ENCODE data around the gene AOC1.
"Not testable (repeated sequence)": the region's sequence is repeated elsewhere in the genome, so short reads cannot be mapped to it uniquely, and the experiment has no call there.

Gene AOC1

DNA sequence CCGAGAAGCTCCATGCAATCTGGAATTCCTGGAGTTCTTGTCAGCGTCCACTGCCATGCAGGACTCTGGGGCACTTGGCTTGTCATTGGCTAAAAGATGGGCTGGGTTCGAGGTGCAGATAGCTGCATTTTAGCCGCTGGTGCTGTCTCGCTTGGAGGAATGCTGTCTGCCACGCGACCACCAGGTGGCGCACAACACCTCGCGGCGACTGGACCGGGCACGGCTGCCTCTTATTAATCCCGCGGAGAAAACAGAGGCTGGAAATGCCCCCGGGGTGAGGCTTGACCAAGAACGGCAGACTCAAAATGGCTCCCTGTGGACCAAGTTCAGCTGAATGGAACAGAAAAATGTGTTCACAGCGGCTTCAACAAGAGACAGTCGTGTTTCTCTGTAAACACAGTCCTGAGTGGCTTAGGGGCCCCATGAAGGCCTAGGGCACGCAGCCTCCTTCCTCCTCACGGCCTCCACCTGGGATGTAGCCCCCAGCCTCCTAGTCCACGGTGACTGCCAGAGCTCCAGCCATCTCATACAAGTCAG lies 46.2 kb downstream of the AOC1 start:
- DNase-seq, result peak; percentile 77

- DNase-seq, result no peak
These were observed 48.4 kb downstream of the AOC1 start for GRCh38 chr7:150900675-150901074.

DNA sequence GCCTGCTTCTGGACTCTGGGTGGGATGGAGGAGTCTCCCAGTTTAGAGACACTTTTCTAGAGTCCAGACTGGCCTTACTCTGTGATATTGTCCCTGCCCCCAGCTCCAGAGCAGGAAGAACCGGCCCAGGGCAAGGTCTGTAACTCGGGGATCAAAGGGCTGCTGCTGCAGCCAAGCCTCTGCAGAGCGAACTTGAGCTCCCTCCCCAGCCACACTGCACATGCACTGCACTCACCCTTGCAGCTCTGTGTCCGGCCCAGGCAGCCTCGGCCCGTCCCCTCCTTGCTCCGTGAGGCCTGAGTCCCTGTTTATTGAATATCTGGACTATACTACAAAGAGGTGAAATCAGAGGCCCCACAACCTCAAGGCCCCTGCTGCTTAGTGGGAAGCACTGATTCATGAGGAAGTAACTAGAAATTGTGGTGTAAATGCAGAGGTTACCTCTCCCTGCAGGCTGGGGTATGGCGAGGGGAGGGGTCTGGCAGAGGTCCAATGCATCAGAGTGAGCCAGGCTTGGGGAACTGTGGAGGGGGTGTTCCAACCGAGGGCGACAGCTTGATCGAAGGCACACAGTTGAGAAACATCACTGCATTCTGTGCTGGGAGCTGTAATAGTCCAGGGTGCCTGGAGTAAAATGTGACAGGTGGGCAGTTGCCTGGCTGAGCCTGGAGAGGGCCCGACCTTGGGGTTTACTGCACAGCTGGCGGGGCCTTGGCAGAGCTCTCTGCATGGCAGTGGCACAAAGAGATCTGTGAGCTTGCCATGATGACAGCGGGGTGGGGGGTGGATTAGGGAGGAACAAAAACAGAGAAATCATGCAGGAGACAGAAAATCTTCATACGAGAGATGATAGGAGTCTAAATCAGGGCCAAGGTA lies 49.1 kb downstream of the AOC1 start:
- no peak for DNase-seq

DNA sequence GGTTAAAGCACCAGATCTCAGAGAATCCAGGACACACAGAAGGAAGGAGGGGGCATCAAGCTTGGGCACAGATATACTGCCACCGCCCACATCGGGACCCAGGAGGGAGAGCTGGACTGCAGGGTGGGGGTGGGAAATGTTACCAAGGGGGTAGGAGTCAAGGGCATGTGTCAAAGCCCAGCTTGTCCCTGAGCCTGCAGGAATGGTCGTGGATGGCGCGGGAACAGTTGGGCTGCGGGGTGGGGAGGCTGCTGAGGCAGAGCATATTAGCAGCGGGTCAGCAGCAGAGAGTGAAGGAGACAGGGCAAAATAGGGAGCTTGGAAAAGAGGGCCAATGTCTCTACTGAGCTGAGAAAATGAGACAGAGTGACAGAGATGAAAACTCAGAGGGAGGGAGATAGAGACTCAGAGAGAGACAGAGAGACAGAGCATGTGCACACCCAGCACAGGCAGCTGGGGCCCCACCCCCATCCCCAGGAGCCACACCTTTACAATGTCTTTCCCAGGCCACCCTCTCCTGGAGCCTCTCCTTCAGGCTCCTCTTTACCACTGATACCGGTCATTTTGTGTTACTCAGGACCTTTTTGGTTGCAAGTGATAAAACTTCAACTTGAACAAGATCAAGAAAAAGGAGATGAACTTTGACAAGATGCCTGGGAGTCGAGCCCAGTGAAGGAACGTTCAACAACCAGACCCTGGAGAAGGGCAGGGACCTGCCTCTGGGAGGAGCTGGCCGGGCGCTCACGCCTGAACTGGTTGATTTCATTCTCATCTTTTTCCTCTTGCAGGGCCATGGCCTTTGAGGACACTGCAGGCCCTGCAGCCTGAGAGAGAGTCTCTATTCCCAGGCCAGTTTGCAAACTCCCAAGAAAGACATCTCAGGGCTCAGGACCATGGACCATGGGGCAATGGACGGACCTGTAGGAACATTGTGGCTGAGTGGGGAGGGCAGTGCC lies 50.0 kb downstream of the AOC1 start:
- DNase-seq, result no peak

DNA sequence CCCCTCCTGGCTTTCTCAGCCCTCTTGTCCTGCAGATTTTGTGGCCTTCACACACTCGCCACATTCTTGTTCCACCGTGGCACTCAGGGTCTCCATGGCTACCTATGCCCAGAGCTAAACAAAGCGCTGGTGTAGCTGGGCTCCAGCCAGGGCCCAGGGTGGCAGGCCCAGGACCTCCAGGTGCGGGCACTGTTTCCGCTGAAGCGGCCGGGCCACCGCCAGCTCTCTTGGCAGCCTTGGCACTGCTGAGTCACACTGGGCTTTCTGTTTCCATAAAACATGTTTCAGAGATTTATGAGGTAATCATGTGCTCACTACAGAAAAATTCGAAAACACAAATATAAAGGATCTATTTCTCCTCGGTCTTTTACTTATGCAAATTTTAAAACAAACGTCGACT lies 51.3 kb downstream of the AOC1 start:
- DNase-seq, result no peak

- DNase-seq, result no peak
These were observed 51.9 kb downstream of the AOC1 start for GRCh38 chr7:150904011-150904909.

GRCh38 chr7:150908173-150908572 lies 55.9 kb downstream of the AOC1 start:
- DNase-seq, result no peak

DNA sequence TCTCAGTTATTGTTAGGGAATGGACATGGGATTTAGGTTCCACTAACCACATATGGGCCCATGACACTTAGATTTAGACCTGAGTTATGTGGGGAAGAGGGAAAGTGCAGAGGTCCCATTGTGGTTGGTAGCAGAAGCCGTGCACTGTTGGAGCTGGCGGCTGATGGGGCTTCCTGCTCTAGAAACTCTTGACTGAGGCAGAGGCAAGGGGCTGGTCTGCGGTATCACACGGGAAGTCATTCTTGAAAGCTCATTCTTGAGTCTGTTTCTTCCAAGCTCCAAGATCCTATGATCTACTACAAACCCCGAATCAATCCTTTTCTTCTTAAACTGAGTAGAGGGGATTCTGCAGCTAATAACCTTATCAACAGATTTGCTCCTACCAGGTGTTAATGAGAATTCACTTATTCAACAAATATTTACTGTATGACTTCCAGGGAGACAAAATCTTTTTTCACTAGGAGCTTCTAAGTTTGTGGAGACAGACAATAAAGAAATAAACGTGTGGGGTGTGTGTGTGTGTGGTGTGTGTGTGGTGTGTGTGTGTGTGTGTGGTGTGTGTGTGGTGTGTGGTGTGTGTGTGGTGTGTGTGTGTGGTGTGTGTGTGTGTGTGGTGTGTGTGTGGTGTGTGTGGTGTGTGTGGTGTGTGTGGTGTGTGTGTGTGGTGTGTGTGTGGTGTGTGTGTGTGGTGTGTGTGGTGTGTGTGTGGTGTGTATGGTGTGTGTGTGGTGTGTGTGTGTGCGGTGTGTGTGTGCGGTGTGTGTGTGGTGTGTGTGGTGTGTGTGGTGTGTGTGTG lies 57.1 kb downstream of the AOC1 start:
- DNase-seq, result peak; percentile 51

DNA sequence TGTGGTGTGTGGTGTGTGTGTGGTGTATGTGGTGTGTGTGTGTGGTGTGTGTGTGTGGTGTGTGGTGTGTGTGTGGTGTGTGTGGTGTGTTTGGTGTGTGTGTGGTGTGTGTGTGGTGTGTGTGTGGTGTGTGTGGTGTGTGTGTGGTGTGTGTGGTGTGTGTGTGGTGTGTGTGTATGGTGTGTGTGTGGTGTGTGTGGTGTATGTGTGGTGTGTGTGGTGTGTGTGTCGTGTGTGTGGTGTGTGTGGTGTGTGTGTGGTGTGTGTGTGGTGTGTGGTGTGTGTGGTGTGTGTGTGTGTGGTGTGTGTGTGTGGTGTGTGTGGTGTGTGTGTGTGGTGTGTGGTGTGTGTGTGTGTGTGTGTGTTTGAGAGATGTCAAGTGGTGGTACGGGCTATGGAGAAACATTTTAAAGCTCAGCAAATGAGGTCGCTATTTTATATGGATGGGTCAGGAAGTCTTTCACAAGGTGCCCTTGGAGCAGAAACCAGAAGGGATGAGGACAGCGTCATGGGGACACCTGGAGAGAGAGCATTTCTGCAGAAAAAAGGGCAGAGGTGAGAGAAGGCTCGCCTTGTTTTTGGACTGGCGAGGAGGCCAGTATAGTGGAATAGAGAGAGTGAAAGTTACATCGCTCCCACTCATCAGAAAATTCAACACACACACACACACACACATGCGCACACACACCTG lies 58.1 kb downstream of the AOC1 start:
- DNase-seq, result not testable (repeated sequence)

- DNase-seq, result no peak
These were observed 58.7 kb downstream of the AOC1 start for GRCh38 chr7:150910996-150911422.
